Glutamatergic neuron (in vitro differentiated cells): ENCODE results near the gene FLOT1. TPM values are rescaled to one million over a fixed set of nuclear protein-coding genes. Genes with fewer than 3 reads are reported as not detected.
A peak's percentile ranks its signal among the peaks of the same experiment; 100 is the strongest.

Source experiments
- DNase-seq: peaks from one replicate; pipeline ENCODE4 v3.0.0; 2022
- H3K27ac Mint-ChIP-seq: one replicate; pipeline ENCODE4 v1.8.0; 2020; ENCODE audit warnings: mild to moderate bottlenecking, mixed read lengths, inconsistent platforms; ENCODE audit not compliant: unreplicated experiment
- H3K27me3 Mint-ChIP-seq: one replicate; pipeline ENCODE4 v1.8.0; 2020; ENCODE audit warnings: mild to moderate bottlenecking, moderate library complexity, mixed read lengths, inconsistent platforms; ENCODE audit not compliant: unreplicated experiment
- H3K36me3 Mint-ChIP-seq: one replicate; pipeline ENCODE4 v1.8.0; 2020; ENCODE audit warnings: mild to moderate bottlenecking, mixed read lengths, inconsistent platforms; ENCODE audit not compliant: unreplicated experiment
- H3K4me1 Mint-ChIP-seq: one replicate; pipeline ENCODE4 v1.8.0; 2020; ENCODE audit warnings: mild to moderate bottlenecking, low read depth, mixed read lengths, inconsistent platforms; ENCODE audit not compliant: unreplicated experiment
- H3K4me3 Mint-ChIP-seq: one replicate; pipeline ENCODE4 v1.8.0; 2020; ENCODE audit warnings: mild to moderate bottlenecking, mixed read lengths, inconsistent platforms; ENCODE audit not compliant: unreplicated experiment
- H3K9me3 Mint-ChIP-seq: one replicate; pipeline ENCODE4 v1.8.0; 2020; ENCODE audit warnings: mild to moderate bottlenecking, moderate library complexity, mixed read lengths, inconsistent platforms; ENCODE audit not compliant: unreplicated experiment
- total RNA-seq: library from RNA; stranded (reverse); fragmentation: NEBNext Ultra II Directional; extraction: Animal tissue kit (Norgen Biotek cat#: 25700); gene quantifications from one replicate; pipeline ENCODE4 v1.2.1, GENCODE V29; 2021; ENCODE audit not compliant: unreplicated experiment
- TF ChIP-seq, protein P1 (sequence below): fragments of 200-600 bp; sonication (generic); IDR thresholded peaks from one replicate; pipeline ENCODE4 v1.5.0; 2021; ENCODE audit not compliant: partially characterized antibody, unreplicated experiment

Gene FLOT1
- total RNA-seq, 1 donor from 2014 or later: 191 TPM

DNA sequence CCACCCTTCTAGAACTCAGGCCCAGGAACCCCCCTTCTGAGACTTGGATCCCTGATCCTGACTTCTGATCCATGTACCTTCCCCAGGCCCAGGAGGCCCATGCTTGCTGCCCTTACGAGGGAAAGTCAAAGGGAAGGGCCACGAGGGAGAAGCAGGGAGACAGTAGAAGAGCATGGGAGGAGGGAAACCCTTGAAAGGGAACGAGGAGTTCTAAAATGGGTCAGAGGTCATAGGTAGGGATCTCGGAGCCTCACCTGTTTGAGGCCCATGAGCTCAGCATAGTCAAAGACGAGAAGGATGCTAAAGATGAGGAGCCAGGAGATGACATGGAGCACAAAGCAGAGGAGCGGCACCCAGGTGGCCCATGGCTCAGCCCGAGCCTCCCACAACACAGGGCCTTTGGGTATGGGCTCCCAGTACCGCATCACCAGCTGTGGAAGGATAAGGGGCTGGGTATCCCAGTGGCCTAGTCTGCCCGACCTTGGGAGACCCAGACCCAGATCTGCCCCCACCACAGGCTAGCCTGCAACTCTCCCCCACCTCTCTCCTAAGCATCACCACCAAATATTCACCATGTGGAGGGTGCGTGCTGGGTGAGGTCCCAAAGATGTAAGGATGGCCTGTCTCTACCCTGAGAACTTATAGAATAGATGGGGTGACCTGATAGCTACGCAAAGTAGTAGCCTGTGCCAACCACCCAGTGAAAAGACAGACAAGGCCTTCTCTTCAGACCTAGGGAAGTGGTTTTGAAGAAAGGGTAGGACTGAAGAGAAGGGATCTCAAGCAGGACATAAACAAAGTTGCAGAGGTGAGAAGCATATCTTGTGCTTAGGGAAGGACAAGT lies 53.2 kb downstream of the FLOT1 start:
- Mint-ChIP-seq H3K36me3 (peaks cover 5% of the 10 kb centered on the region), H3K27me3 (peaks cover 31% of the 10 kb centered on the region), H3K4me3 (peak overlapping the region; percentile 100), H3K27ac (peak overlapping the region; percentile 100), H3K4me1 (peaks cover 42% of the 10 kb centered on the region), H3K9me3 (peaks cover 27% of the 10 kb centered on the region)
- TF ChIP-seq, protein P1, sequence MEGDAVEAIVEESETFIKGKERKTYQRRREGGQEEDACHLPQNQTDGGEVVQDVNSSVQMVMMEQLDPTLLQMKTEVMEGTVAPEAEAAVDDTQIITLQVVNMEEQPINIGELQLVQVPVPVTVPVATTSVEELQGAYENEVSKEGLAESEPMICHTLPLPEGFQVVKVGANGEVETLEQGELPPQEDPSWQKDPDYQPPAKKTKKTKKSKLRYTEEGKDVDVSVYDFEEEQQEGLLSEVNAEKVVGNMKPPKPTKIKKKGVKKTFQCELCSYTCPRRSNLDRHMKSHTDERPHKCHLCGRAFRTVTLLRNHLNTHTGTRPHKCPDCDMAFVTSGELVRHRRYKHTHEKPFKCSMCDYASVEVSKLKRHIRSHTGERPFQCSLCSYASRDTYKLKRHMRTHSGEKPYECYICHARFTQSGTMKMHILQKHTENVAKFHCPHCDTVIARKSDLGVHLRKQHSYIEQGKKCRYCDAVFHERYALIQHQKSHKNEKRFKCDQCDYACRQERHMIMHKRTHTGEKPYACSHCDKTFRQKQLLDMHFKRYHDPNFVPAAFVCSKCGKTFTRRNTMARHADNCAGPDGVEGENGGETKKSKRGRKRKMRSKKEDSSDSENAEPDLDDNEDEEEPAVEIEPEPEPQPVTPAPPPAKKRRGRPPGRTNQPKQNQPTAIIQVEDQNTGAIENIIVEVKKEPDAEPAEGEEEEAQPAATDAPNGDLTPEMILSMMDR: no peak
- no peak for DNase-seq

DNA sequence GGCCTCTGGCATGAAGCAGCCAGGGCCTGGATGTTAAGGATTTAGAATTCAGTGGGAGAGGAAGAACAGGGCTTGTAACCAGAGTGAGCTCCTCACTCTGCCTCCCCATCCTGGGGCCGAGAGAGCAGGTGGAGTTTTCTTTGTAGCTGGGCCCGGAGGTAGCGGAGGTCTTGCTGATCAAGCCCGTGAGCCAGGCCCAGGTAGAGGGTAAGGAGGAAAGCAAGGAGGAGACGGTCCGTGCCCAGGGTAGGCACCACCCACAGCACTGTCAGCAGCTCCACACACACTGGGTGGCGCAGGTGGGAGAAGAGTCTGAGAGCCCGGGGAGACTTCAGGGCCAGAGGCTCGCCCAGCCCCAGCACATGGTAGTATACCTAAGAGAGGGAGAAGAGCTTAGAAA lies 53.9 kb downstream of the FLOT1 start:
- Mint-ChIP-seq H3K27ac (peak overlapping the region; percentile 100), H3K27me3 (peaks cover 34% of the 10 kb centered on the region), H3K36me3 (peaks cover 5% of the 10 kb centered on the region), H3K4me1 (peaks cover 44% of the 10 kb centered on the region), H3K4me3 (peak overlapping the region; percentile 100), H3K9me3 (peaks cover 29% of the 10 kb centered on the region)
- TF ChIP-seq, protein P1: no peak
- DNase-seq: no peak

DNA sequence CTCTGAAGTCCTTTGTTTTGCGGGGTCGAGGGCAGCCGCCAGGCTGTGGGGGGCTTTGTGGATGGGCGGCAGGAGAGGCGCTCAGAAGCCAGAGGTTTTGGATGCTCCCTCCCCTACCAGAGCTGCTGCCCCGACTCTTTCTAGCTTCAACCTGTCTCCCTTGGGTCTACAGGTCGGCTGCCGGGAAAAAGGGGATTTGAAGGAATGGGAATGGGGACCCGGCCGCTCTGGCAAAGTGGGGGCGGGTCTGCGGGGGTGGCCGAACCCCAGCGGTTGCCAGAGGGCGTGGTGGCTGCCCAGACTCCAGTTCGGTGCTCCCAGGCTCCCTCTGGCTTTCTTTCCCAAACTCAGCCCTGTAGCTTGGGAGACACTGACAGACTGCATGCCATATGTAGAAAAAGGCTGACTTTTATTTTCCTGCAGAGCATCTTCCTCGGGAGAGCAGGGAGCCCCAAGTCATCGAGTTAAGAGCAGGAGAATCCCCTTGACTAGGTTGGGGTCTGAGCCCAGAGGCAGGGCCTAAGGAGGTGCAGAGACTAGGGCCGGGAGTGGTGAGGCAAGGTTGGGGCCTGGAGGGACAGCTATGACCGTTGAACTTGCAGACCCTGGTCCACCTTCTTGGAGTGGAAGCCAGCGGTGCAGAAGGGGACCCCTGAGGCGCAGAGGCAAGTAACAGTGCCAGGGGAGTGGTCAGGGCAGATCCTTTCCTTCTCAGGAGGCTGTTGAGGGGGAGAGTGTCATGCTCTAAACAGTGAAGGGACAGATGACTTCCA lies 54.6 kb downstream of the FLOT1 start:
- H3K27ac Mint-ChIP-seq: peak overlapping the region; percentile 100
- TF ChIP-seq, protein P1: no peak
- H3K4me3 Mint-ChIP-seq: peak overlapping the region; percentile 100
- peaks cover 34% of the 10 kb centered on the region for H3K27me3 Mint-ChIP-seq
- peaks cover 29% of the 10 kb centered on the region for H3K9me3 Mint-ChIP-seq
- H3K4me1 Mint-ChIP-seq: peaks cover 44% of the 10 kb centered on the region
- H3K36me3 Mint-ChIP-seq: peaks cover 5% of the 10 kb centered on the region
- no peak for DNase-seq

DNA sequence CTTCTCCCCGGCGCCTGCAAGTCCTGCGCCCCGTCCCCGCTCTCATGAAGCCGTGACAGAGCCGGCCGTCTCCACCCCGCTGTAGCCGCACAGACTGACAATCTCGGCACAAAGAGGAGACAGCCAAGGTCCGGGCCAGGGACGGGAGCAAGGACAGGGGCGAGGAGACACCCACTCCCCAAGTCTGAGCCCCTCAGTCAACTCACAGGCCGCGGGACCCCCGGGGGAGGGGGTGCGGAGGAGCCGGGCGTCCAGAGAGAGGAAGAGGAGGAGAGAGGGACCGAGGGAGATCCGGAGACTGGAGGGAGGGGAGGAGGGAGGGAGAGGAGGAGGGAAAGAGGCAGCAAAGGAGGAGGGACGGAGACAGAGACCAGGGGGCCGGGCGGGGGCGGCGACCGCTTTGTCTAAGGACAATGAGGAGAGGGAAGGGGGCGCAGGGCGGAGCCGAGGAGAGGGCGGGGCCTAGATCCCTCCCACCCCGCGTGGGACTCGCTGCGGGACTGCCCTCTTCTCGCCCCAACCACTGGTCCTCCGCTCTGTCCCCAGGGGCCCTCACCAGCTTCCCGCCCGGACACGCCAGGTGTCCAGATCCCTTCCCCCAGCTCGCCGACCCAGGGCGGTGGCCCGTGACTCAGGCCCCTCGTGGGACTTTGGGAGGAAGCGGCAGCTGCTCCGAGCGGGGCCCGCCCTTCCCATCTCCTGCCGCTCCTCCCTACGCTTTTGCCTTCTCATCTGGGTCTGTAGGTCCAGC lies 55.4 kb downstream of the FLOT1 start:
- peak overlapping the region; percentile 100 for H3K4me3 Mint-ChIP-seq
- TF ChIP-seq, protein P1: no peak
- DNase-seq: peak; percentile 100
- peaks cover 32% of the 10 kb centered on the region for H3K27me3 Mint-ChIP-seq
- peaks cover 44% of the 10 kb centered on the region for H3K4me1 Mint-ChIP-seq
- H3K36me3 Mint-ChIP-seq: peaks cover 5% of the 10 kb centered on the region
- peak overlapping the region; percentile 100 for H3K27ac Mint-ChIP-seq
- H3K9me3 Mint-ChIP-seq: peaks cover 31% of the 10 kb centered on the region
